ENCODE results near the gene INHBA. TPM values are rescaled to one million over a fixed set of nuclear protein-coding genes. Genes with fewer than 3 reads are reported as not detected.

The INHBA gene
- total and polyA plus RNA-seq, 9 of the 15 experiments (the other 6 are each of a cell fraction or from before 2014, with no cell fraction given) = 0.02 to 0.04 TPM; not detected in 7

DNA sequence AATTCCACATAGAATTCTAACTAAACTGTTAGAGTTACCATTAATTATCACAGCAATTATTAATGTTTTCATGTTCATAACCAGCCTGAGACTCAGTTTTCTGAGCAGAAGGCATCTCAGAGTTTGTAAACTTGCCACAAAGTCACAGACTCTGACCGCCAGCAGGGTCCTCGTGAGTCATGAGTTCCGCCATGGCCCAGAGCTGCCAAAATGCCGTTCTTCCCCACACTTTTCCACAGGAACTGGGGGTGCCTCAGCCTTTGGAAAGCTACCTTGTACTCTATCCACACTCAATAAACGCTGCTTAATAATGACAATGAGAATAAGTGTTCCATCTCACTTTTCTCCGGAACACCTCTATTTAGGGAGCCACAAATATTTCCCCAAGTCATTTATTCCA, 22.1 kb upstream of the INHBA start:
- POLR2A ChIA-PET = no interaction called here
- BruUV-seq (replicated peaks) = no TSS peak
- in situ Hi-C loops (cut with MboI) = no loop called here
- intact Hi-C loops (cut with micrococcal nuclease) = no loop called here
- no peaks in the 10 kb centered on the region for H3K79me2 ChIP-seq (ENCODE audit: control insufficient read depth, insufficient read depth, low read length)
- H2AFZ ChIP-seq (ENCODE audit: low read depth, low read length) = no peak overlapping the region
- H3K4me1 ChIP-seq (replicated peaks in 1 of 2; ENCODE audit: control insufficient read depth in 2 of 2, insufficient read depth in 2 of 2, low read length in 2 of 2) = no peaks in the 10 kb centered on the region
- no peaks in the 10 kb centered on the region for H3K9me3 ChIP-seq (replicated peaks; ENCODE audit: control insufficient read depth, insufficient read depth, low read depth, low read length)
- WGBS (ENCODE audit: insufficient coverage, low coverage, missing lambda C conversion rate) = 0% methylated on average over 6 of the region's 6 CpGs
- no peaks in the 10 kb centered on the region for H3K9me1 ChIP-seq (ENCODE audit: control insufficient read depth, insufficient read depth, low read length)
- ATAC-seq = no peak
- no peaks in the 10 kb centered on the region for H3K36me3 ChIP-seq (ENCODE audit: control insufficient read depth, insufficient read depth, low read length)
- no peak overlapping the region for H3K9ac ChIP-seq (ENCODE audit: insufficient read depth in 1 of 2, low read depth in 2 of 2, low read length in 2 of 2)
- no peak for FAIRE-seq
- H3K27me3 ChIP-seq (ENCODE audit: control insufficient read depth in 2 of 2, insufficient read depth in 2 of 2, low read length in 2 of 2) = no peaks in the 10 kb centered on the region
- no peaks in the 10 kb centered on the region for H4K20me1 ChIP-seq (replicated peaks; ENCODE audit: control insufficient read depth, insufficient read depth, low read length)
- DNase-seq (ENCODE audit: extremely low read depth in 1 of 4, low spot score in 3 of 4) = no peak
- H3K4me3 ChIP-seq = no peak overlapping the region
- H3K4me2 ChIP-seq (ENCODE audit: insufficient read depth, low read length) = no peak overlapping the region
- no peak overlapping the region for H3K27ac ChIP-seq (ENCODE audit: extremely low read depth, low read depth, low read length)
- CTCF ChIA-PET (ENCODE audit: low intra/inter-chr PET ratio) = no interaction called here
- TF ChIP-seq SIX5 (IDR thresholded peaks at IDR 0.05; ENCODE audit: borderline replicate concordance in 1 of 2, insufficient read depth in 1 of 2, low read depth in 1 of 2, low read length in 2 of 2) (no peak), TAF1 (IDR thresholded peaks at IDR 0.05; ENCODE audit: control insufficient read depth, extremely low read depth, insufficient read depth, low read length, severe bottlenecking) (no peak), ELF2 (CRISPR knock-in tag; IDR thresholded peaks at IDR 0.05) (no peak), STAG1 (CRISPR knock-in tag; IDR thresholded peaks at IDR 0.05; ENCODE audit: borderline replicate concordance) (no peak), ZNF778 (CRISPR knock-in tag; IDR thresholded peaks at IDR 0.05) (no peak), MLLT1 (IDR thresholded peaks at IDR 0.05) (no peak), TCFL5 (CRISPR knock-in tag; conservative IDR thresholded peaks at IDR 0.05) (no peak)
- TF ChIP-seq, protein P1, sequence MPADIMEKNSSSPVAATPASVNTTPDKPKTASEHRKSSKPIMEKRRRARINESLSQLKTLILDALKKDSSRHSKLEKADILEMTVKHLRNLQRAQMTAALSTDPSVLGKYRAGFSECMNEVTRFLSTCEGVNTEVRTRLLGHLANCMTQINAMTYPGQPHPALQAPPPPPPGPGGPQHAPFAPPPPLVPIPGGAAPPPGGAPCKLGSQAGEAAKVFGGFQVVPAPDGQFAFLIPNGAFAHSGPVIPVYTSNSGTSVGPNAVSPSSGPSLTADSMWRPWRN (IDR thresholded peaks at IDR 0.05; ENCODE audit: low read depth) = no peak
- TF ChIP-seq, protein P2, sequence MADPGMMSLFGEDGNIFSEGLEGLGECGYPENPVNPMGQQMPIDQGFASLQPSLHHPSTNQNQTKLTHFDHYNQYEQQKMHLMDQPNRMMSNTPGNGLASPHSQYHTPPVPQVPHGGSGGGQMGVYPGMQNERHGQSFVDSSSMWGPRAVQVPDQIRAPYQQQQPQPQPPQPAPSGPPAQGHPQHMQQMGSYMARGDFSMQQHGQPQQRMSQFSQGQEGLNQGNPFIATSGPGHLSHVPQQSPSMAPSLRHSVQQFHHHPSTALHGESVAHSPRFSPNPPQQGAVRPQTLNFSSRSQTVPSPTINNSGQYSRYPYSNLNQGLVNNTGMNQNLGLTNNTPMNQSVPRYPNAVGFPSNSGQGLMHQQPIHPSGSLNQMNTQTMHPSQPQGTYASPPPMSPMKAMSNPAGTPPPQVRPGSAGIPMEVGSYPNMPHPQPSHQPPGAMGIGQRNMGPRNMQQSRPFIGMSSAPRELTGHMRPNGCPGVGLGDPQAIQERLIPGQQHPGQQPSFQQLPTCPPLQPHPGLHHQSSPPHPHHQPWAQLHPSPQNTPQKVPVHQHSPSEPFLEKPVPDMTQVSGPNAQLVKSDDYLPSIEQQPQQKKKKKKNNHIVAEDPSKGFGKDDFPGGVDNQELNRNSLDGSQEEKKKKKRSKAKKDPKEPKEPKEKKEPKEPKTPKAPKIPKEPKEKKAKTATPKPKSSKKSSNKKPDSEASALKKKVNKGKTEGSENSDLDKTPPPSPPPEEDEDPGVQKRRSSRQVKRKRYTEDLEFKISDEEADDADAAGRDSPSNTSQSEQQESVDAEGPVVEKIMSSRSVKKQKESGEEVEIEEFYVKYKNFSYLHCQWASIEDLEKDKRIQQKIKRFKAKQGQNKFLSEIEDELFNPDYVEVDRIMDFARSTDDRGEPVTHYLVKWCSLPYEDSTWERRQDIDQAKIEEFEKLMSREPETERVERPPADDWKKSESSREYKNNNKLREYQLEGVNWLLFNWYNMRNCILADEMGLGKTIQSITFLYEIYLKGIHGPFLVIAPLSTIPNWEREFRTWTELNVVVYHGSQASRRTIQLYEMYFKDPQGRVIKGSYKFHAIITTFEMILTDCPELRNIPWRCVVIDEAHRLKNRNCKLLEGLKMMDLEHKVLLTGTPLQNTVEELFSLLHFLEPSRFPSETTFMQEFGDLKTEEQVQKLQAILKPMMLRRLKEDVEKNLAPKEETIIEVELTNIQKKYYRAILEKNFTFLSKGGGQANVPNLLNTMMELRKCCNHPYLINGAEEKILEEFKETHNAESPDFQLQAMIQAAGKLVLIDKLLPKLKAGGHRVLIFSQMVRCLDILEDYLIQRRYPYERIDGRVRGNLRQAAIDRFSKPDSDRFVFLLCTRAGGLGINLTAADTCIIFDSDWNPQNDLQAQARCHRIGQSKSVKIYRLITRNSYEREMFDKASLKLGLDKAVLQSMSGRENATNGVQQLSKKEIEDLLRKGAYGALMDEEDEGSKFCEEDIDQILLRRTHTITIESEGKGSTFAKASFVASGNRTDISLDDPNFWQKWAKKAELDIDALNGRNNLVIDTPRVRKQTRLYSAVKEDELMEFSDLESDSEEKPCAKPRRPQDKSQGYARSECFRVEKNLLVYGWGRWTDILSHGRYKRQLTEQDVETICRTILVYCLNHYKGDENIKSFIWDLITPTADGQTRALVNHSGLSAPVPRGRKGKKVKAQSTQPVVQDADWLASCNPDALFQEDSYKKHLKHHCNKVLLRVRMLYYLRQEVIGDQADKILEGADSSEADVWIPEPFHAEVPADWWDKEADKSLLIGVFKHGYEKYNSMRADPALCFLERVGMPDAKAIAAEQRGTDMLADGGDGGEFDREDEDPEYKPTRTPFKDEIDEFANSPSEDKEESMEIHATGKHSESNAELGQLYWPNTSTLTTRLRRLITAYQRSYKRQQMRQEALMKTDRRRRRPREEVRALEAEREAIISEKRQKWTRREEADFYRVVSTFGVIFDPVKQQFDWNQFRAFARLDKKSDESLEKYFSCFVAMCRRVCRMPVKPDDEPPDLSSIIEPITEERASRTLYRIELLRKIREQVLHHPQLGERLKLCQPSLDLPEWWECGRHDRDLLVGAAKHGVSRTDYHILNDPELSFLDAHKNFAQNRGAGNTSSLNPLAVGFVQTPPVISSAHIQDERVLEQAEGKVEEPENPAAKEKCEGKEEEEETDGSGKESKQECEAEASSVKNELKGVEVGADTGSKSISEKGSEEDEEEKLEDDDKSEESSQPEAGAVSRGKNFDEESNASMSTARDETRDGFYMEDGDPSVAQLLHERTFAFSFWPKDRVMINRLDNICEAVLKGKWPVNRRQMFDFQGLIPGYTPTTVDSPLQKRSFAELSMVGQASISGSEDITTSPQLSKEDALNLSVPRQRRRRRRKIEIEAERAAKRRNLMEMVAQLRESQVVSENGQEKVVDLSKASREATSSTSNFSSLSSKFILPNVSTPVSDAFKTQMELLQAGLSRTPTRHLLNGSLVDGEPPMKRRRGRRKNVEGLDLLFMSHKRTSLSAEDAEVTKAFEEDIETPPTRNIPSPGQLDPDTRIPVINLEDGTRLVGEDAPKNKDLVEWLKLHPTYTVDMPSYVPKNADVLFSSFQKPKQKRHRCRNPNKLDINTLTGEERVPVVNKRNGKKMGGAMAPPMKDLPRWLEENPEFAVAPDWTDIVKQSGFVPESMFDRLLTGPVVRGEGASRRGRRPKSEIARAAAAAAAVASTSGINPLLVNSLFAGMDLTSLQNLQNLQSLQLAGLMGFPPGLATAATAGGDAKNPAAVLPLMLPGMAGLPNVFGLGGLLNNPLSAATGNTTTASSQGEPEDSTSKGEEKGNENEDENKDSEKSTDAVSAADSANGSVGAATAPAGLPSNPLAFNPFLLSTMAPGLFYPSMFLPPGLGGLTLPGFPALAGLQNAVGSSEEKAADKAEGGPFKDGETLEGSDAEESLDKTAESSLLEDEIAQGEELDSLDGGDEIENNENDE (IDR thresholded peaks at IDR 0.05; ENCODE audit: low read depth, low read length) = no peak
